ENCODE measurements around the gene RGCC. TPM values are rescaled to one million over a fixed set of nuclear protein-coding genes. Genes with fewer than 3 reads are reported as not detected.

Gene RGCC
- polyA plus RNA-seq, 4 donors = 13.9 to 32.9 (median 16.4) TPM

DNA sequence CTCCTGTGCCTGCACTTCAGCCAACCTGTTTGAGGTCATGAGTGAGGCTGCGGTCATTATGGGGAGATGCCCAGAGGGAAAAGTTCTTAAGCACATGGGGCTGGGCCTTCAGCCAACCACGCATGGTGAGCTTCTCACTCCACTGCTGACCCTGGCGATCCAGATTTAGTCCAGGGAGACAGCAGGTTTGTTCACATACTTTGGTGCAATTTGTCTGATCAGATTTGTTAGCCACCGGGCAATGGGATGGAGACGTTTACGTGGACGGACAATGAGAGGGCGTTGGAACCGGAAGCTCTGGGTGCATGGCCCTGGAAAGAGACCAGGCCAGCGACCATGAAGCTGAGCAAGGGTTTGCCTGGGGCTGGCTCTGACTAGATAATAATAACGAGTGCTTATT, 56.2 kb downstream of the RGCC start:
- DNase-seq (ENCODE audit: low read depth in 4 of 4, low spot score in 3 of 4) = no peak

DNA sequence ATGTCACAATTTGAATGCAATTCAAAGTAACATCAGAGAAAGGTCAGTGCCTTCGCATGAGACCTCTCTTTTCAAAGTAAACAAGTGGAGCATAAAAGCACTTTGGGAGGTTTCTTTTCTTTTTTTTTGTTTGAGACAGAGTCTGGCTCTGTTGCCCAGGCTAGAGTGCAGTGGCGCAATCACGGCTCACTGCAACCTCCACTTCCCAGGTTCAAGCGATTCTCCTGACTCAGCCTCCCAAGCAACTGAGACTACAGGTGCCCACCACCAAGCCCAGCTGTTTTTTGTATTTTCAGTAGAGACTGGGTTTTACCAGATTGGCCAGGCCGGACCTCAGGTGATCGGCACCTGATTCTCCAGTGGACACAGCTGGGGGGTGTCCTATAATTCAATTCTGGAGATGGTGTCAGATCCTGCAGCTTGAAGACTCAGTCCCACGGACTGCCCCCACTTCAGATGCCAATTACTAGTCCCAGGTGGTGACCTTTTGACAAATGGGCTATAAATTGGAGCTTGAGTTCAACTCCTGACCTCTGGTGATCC, 57.6 kb downstream of the RGCC start:
- no peak for DNase-seq (ENCODE audit: low read depth in 4 of 4, low spot score in 3 of 4)

DNA sequence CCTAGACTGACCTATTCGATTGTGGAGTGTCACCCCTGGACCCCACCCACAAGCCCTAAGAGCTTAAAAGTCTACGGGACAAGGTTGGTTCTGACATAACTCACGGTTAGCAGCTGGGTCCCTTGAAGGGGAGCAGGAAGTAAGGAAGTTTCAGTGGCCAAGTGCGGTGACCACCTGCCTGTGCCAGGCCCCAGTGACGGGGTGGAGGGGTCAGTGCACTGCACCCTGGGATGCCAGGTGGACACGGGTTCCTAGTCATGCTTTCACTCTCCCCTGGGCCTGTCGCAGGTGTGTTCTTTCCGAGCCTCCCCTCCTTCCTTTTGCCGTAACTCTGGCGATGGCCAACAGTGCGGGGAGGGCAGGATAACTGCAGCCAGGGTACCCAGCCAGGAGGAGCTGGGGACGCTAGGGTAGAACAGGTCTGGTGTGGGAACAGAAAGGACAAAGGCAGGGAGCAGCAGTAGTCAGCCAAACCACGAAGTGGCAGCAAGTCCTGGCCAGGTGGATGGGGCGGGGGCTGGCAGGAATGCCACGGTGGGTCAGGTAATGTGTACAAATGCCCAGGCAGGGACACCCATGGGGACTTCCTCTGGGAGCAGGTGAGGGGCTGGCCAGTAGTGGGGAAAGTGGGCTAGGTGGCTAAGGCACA, 58.3 kb downstream of the RGCC start:
- DNase-seq (ENCODE audit: low read depth in 4 of 4, low spot score in 3 of 4) = no peak

DNA sequence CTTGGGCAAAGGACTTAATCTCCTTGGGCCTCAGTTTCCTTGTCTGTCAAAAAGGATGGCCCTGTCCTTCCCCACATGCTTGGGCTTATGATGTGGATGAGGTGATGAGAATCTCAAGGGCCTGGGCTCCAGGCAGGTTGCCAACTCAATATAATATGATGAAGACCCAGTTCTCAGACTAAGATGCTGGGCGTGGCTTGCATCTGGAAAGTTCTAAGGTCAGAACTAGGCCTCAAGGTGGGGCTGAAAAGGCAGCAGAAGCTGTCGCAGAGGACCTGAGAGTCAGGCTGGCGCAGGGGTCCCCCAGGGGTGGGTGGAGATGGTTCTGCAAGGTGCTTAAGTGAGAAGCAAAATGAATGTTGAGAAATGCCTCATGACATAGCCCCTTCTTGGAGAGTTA, 58.8 kb downstream of the RGCC start:
- DNase-seq (ENCODE audit: low read depth in 4 of 4, low spot score in 3 of 4) = no peak

DNA sequence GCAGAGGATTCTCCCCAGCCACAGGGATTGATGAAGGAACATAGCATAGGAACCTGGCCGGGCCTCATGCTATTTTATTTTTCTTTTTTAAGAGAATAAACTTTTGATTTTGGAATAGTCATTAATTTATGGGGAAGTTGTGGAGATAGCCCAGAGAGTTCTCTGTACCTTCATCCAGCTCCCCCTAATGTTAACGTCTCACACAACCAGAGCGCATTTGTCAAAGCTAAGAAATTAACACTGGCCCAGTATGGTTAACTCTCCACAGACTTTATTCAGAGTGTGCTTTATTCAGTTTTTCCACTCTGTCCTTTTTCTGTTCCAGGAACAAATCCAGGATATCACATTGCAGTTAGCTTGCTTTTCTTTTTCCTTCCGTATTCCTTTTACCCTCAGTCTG, 59.4 kb downstream of the RGCC start:
- DNase-seq (ENCODE audit: low read depth in 4 of 4, low spot score in 3 of 4) = no peak

DNA sequence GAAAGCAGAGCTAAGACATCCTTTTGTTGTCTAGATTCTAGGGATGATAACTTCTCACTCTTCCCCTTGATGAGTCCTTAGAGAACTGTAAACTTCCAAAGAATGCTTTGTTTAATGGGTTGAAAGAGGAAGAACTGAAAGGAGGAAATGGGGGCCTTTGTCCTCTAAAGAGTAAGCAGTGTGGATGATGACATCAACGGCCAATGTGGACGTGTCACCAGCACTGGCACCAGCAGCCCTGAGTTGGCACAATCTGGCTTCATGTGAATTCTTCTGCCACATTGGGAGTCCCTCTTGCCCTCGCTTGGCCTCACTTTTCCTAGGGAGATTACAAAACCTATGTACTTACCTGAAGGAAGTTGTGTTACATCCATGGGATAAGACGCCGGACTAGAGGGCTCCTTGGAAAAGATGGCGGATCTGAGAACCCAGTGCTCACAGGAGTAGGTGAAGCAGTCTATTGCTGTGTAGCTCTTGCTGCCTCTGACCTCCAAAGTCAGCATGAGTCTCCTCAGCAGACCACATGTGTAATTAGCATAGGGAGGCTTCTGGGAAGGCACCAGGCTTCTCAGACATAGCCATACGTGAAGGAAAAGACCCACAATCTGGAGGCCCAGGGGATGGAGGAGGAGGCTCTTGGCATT, 62.8 kb downstream of the RGCC start:
- no peak for DNase-seq (ENCODE audit: low read depth in 4 of 4, low spot score in 3 of 4)

Other genes starting within 250 kb of the RGCC start
- 10 to 100 TPM; 14.6 to 22.1 (median 16.9) TPM for gene MTRF1, start 194.0 kb upstream of the RGCC start, polyA plus RNA-seq (ENCODE audit: insufficient read length in 4 of 4)
- gene NAA16, start 146.3 kb upstream of the RGCC start, polyA plus RNA-seq (ENCODE audit: insufficient read length in 4 of 4) = 10 to 100 TPM; 26.8 to 47.6 (median 32.6) TPM

Data from left renal pelvis (tissue), 4 donors.